Lower lobe of right lung (tissue), 2 donors: ENCODE measurements around the gene PYHIN1. TPM values are rescaled to one million over a fixed set of nuclear protein-coding genes. Genes with fewer than 3 reads are reported as not detected.
"Not testable (repeated sequence)": the region's sequence is repeated elsewhere in the genome, so short reads cannot be mapped to it uniquely, and the experiment has no call there.

ENCODE experiments used
- ATAC-seq, 2 donors: fragments of 200-7000 bp; cut with Tn5 transposase; one replicate each; pipeline ENCODE4 v1.9.1; 2020 to 2022; ENCODE audit warnings: mild to moderate bottlenecking in 2 of 2, moderate library complexity in 2 of 2
- DNase-seq: peaks from one replicate; pipeline ENCODE4 v3.0.0-alpha.2; 2020
- H3K27ac ChIP-seq: fragments of 200-600 bp; one replicate; pipeline ENCODE4 v1.8.0; 2022
- H3K27me3 ChIP-seq: fragments of 200-600 bp; one replicate; pipeline ENCODE4 v1.8.0; 2022; ENCODE audit warnings: low read depth
- H3K36me3 ChIP-seq: fragments of 200-600 bp; one replicate; pipeline ENCODE4 v1.8.0; 2022; ENCODE audit warnings: mild to moderate bottlenecking
- H3K4me1 ChIP-seq: fragments of 200-600 bp; one replicate; pipeline ENCODE4 v1.8.0; 2022
- H3K4me3 ChIP-seq: fragments of 200-600 bp; one replicate; pipeline ENCODE4 v1.8.0; 2022; ENCODE audit warnings: mild to moderate bottlenecking
- H3K9me3 ChIP-seq: fragments of 200-600 bp; one replicate; pipeline ENCODE4 v1.8.0; 2022
- CTCF ChIP-seq: fragments of 200-600 bp; IDR thresholded peaks from one replicate; pipeline ENCODE4 v1.8.0; 2022; ENCODE audit warnings: antibody characterized with exemption, mild to moderate bottlenecking
- intact Hi-C: fragments of 100-400 bp; cut with DNase I; formaldehyde crosslinking; loops from one replicate; pipeline ENCODE4 v1.11.0; 2022
- total RNA-seq: library from RNA; stranded (reverse); fragmentation: NEBNext Ultra II Directional; extraction: Animal tissue kit (Norgen Biotek cat#: 25700); gene quantifications from one replicate; pipeline ENCODE4 v1.2.1, GENCODE V29; 2021
- donor health status: DM: no; HTN: yes; CAD: no; lungs with severe emphysema.

PYHIN1 gene
- total RNA-seq, 1 donor from 2014 or later: 3.9 TPM

DNA sequence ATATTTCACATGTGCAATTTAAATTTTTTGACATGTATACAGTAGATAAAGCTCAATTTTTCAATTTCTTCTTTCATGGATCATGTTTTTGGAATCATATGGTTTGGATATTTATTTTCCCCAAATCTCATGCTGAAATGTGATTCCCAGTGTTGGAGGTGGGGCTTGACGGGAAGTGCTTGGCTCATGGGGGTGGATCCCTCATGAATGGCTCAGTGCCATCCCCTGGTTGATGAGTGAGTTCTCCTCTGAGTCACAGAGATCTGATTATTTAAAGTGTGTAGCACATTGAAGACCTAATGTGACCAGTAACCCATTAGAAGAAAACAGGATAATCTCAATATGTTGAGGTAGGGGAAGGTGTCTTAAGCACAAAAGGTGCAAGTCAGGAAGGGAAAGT is 69.3 kb downstream of the PYHIN1 start:
- DNase-seq (peak; percentile 59), ATAC-seq (peak; percentile 82 to 85)
- H3K9me3 ChIP-seq: no peaks in the 10 kb centered on the region
- peaks cover 38% of the 10 kb centered on the region for H3K4me1 ChIP-seq
- intact Hi-C loops: no loop called here
- H3K27me3 ChIP-seq: no peaks in the 10 kb centered on the region
- H3K27ac ChIP-seq: peak overlapping the region; percentile 82
- H3K36me3 ChIP-seq: no peaks in the 10 kb centered on the region
- TF ChIP-seq CTCF: no peak
- H3K4me3 ChIP-seq: peak overlapping the region; percentile 51

DNA sequence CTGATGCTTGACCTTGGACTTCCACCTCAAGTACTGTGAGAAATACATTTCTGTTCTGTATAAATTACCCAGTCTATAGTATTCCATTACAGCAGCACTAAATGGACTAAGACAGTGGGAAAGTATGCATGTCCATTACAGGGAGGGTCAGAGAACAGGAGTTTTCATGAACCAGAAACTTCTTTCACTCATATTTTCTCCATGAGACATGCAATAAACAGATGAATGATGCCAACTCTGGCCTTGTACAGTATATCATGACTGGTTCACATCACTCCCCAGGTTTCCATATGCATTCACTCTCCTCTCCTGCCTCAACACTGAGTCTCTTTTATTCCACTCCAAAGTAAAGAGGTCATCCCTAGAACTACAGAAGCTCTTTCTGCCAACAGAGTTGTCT is 73.8 kb downstream of the PYHIN1 start:
- no peak for DNase-seq
- ATAC-seq: no peak
- no peaks in the 10 kb centered on the region for H3K9me3 ChIP-seq
- no peaks in the 10 kb centered on the region for H3K36me3 ChIP-seq
- H3K27me3 ChIP-seq: no peaks in the 10 kb centered on the region
- TF ChIP-seq CTCF: no peak
- intact Hi-C loops: no loop called here
- H3K4me3 ChIP-seq: no peak overlapping the region
- peaks cover 59% of the 10 kb centered on the region for H3K4me1 ChIP-seq
- H3K27ac ChIP-seq: peak overlapping the region; percentile 32

DNA sequence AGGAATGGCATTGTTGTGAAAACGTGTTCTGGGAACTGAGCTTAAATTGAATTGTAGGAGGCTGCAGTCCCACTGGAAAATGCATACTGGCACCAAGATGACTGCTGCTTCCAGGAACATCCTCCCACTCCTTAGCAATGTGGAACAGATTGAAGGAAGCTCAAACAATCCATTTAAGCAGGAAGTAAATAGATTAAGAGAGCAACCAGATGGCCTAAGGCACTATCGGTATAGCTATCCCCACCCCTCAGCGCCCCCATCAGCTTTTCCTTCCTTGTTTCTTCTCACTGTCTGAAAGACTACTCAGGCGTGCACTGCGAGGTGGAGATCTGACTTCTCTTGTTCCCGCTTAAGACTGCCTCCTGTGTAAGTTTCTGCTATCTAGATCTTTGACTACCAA is 74.3 kb downstream of the PYHIN1 start:
- H3K27ac ChIP-seq: peak overlapping the region; percentile 32
- no peaks in the 10 kb centered on the region for H3K27me3 ChIP-seq
- no peak for TF ChIP-seq CTCF
- DNase-seq: no peak
- peak in 1 of 2 donors; percentile 21 for ATAC-seq
- intact Hi-C loops: no loop called here
- no peaks in the 10 kb centered on the region for H3K36me3 ChIP-seq
- peaks cover 54% of the 10 kb centered on the region for H3K4me1 ChIP-seq
- H3K9me3 ChIP-seq: no peaks in the 10 kb centered on the region
- no peak overlapping the region for H3K4me3 ChIP-seq

DNA sequence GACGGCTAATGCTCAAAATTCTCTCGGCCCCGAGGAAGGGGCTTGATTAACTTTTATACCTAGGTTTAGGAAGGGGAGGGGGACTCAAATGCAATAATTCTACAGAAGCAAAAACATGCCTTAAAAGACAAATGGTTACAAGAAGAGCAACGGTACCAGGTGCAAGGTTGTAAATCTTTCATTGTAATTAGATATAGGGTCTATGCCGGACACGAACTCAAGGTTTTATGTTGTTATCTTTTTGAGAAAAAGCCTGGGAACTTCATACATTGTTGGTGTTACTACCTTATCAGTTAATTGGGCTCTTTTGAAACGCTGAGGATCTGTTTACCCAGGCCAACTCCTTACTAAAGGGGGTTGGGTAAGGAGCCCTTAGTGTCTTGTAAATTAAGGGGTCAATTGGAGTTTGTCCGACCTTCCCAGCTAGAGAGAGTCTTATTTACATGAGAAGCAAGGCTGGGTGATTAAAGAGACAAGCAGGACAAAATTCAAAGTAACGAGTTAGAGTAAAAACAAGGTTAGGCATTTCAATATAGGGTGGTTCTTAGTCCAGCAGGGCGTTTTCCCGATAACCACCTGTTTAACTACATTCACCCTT is 75.0 kb downstream of the PYHIN1 start:
- H3K4me3 ChIP-seq, intact Hi-C loops, H3K27me3 ChIP-seq, H3K36me3 ChIP-seq, H3K9me3 ChIP-seq, DNase-seq, ATAC-seq: not testable (repeated sequence)
- Histone ChIP-seq H3K27ac (peak overlapping the region; percentile 32), H3K4me1 (peaks cover 48% of the 10 kb centered on the region)

GRCh38 chr1:159007726-159008125 is 76.4 kb downstream of the PYHIN1 start:
- ATAC-seq (no peak), DNase-seq (no peak)
- Histone ChIP-seq H3K4me1 (peaks cover 47% of the 10 kb centered on the region), H3K27me3 (no peaks in the 10 kb centered on the region), H3K4me3 (no peak overlapping the region), H3K36me3 (no peaks in the 10 kb centered on the region), H3K27ac (no peak overlapping the region), H3K9me3 (no peaks in the 10 kb centered on the region)
- no peak for TF ChIP-seq CTCF
- intact Hi-C loops: no loop called here

DNA sequence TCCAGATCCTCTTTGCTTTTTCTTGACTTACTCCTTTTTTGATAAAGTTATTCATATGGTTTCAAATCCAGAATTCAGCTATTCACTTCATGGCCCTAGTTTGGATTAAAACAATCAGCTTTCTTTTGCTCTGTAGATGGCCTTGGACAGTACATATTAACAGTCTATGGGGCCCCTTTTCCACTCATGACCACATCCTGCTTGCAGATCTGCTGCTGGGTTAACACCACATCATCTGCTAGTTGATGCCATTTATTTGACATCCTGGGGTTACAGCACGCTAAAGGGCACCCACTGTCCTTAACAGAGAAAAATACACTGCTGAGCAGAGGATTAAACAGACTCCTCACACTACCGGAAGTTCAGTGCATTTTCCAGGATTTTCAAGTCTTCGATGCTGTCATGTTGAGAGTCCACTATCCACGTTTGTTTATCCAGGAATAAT is 77.4 kb downstream of the PYHIN1 start:
- H3K9me3 ChIP-seq: no peaks in the 10 kb centered on the region
- peak overlapping the region; percentile 80 for H3K27ac ChIP-seq
- H3K36me3 ChIP-seq: no peaks in the 10 kb centered on the region
- no peaks in the 10 kb centered on the region for H3K27me3 ChIP-seq
- DNase-seq (no peak), ATAC-seq (peak; percentile 56 to 71)
- intact Hi-C loops: no loop called here
- peaks cover 53% of the 10 kb centered on the region for H3K4me1 ChIP-seq
- H3K4me3 ChIP-seq: peak overlapping the region; percentile 69
- TF ChIP-seq CTCF: no peak
